ENCODE data around the gene PLD2.
"Not testable (repeated sequence)": the region's sequence is repeated elsewhere in the genome, so short reads cannot be mapped to it uniquely, and the experiment has no call there.

The PLD2 gene

DNA sequence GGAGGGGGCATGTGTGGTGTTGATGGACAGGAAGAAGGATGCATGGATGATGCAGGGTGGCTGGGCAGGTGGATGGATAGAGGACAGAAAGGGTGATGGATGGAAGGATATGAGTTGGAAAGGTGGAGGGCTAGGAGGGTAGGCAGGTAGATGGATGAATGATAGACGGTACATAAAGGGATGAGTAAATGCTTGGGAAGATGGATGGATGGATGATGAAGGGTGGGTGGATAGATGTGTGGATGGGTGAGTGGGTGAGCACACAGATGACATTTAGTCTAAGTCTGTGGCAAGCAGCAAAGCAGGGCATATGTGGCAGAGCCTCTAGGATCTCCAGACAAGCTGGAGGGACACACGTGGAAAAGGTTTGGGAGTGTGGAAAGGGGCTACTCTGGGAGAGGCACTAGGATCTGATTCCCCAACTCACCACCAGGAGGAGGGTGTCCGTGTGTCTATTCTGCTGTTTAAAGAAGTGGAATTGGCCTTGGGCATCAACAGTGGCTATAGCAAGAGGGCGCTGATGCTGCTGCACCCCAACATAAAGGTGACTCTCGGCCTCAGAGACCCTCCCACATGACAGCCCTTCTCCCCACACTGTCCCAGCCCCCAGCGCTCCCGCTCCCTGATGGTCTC lies 8.2 kb downstream of the PLD2 start:
- Mint-ChIP-seq H3K4me3 (no peak overlapping the region), H3K36me3 (ENCODE audit: low read depth) (peaks cover 28% of the 10 kb centered on the region), H3K4me1 (no peaks in the 10 kb centered on the region), H3K9me3 (no peaks in the 10 kb centered on the region), H3K27me3 (ENCODE audit: low read depth) (no peaks in the 10 kb centered on the region), H3K27ac (no peak overlapping the region)
- TF ChIP-seq, protein P1, sequence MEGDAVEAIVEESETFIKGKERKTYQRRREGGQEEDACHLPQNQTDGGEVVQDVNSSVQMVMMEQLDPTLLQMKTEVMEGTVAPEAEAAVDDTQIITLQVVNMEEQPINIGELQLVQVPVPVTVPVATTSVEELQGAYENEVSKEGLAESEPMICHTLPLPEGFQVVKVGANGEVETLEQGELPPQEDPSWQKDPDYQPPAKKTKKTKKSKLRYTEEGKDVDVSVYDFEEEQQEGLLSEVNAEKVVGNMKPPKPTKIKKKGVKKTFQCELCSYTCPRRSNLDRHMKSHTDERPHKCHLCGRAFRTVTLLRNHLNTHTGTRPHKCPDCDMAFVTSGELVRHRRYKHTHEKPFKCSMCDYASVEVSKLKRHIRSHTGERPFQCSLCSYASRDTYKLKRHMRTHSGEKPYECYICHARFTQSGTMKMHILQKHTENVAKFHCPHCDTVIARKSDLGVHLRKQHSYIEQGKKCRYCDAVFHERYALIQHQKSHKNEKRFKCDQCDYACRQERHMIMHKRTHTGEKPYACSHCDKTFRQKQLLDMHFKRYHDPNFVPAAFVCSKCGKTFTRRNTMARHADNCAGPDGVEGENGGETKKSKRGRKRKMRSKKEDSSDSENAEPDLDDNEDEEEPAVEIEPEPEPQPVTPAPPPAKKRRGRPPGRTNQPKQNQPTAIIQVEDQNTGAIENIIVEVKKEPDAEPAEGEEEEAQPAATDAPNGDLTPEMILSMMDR (IDR thresholded peaks at IDR 0.05; ENCODE audit: unreplicated experiment in 3 of 3) = peak in 2 of 3 experiments; percentile 21 to 32

- Mint-ChIP-seq H3K4me3 (no peak overlapping the region), H3K27me3 (ENCODE audit: low read depth) (no peaks in the 10 kb centered on the region), H3K9me3 (no peaks in the 10 kb centered on the region), H3K27ac (no peak overlapping the region), H3K36me3 (ENCODE audit: low read depth) (peaks cover 20% of the 10 kb centered on the region), H3K4me1 (no peaks in the 10 kb centered on the region)
- TF ChIP-seq, protein P1 (IDR thresholded peaks at IDR 0.05; ENCODE audit: unreplicated experiment in 3 of 3) = no peak
Measured at GRCh38 chr17:4816826-4817225, 9.9 kb downstream of the PLD2 start.

DNA sequence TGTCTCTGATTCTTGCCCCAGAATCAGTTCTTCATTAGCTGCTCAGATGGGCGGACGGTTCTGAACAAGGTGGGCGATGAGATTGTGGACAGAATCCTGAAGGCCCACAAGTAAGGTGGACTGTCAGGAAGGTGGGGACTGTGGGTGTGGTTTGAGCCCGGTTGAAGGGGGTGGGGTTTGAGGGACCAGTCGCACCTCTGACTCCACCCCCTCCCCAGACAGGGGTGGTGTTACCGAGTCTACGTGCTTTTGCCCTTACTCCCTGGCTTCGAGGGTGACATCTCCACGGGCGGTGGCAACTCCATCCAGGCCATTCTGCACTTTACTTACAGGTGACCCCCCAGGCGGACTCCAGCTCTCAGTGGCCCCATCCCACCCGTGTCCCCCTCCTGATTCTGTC lies 11.3 kb downstream of the PLD2 start:
- no peaks in the 10 kb centered on the region for H3K9me3 Mint-ChIP-seq
- H3K27ac Mint-ChIP-seq = no peak overlapping the region
- H3K36me3 Mint-ChIP-seq (ENCODE audit: low read depth) = peaks cover 21% of the 10 kb centered on the region
- H3K4me3 Mint-ChIP-seq = no peak overlapping the region
- H3K27me3 Mint-ChIP-seq (ENCODE audit: low read depth) = no peaks in the 10 kb centered on the region
- no peaks in the 10 kb centered on the region for H3K4me1 Mint-ChIP-seq
- TF ChIP-seq, protein P1 (IDR thresholded peaks at IDR 0.05; ENCODE audit: unreplicated experiment in 3 of 3) = no peak

- H3K4me1 Mint-ChIP-seq = no peaks in the 10 kb centered on the region
- peaks cover 12% of the 10 kb centered on the region for H3K36me3 Mint-ChIP-seq (ENCODE audit: low read depth)
- no peak overlapping the region for H3K4me3 Mint-ChIP-seq
- TF ChIP-seq, protein P1 (IDR thresholded peaks at IDR 0.05; ENCODE audit: unreplicated experiment in 3 of 3) = no peak
- H3K9me3 Mint-ChIP-seq = no peaks in the 10 kb centered on the region
- H3K27me3 Mint-ChIP-seq (ENCODE audit: low read depth) = no peaks in the 10 kb centered on the region
- no peak overlapping the region for H3K27ac Mint-ChIP-seq
Measured at GRCh38 chr17:4822835-4823234, 15.9 kb downstream of the PLD2 start.

GRCh38 chr17:4823373-4824089 lies 16.6 kb downstream of the PLD2 start:
- TF ChIP-seq, protein P1 (IDR thresholded peaks at IDR 0.05; ENCODE audit: unreplicated experiment in 3 of 3) = no peak
- no peaks in the 10 kb centered on the region for H3K9me3 Mint-ChIP-seq
- no peak overlapping the region for H3K27ac Mint-ChIP-seq
- no peaks in the 10 kb centered on the region for H3K27me3 Mint-ChIP-seq (ENCODE audit: low read depth)
- H3K36me3 Mint-ChIP-seq (ENCODE audit: low read depth) = peaks cover 12% of the 10 kb centered on the region
- H3K4me1 Mint-ChIP-seq = no peaks in the 10 kb centered on the region
- no peak overlapping the region for H3K4me3 Mint-ChIP-seq

DNA sequence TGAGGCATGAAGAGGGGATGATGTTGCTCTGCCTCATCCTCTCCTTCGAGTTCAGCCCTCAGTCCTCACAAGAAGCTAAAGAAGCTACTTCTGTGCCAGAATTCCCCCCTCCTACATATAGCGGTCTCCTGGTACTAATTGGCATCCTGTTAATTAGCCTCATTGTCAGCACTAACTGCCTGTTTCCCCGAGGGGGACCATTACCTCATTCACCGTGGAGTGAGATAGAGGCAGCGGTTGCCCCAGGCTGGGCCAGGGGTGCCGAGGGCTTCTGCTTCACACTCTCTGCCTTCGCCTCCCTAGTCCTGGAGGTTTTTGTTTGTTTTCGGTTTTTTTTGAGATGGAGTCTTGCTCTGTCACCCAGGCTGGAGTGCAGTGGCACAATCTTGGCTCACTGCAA lies 20.4 kb downstream of the PLD2 start:
- H3K4me3 Mint-ChIP-seq = no peak overlapping the region
- H3K27ac Mint-ChIP-seq = no peak overlapping the region
- no peaks in the 10 kb centered on the region for H3K27me3 Mint-ChIP-seq (ENCODE audit: low read depth)
- no peaks in the 10 kb centered on the region for H3K9me3 Mint-ChIP-seq
- no peaks in the 10 kb centered on the region for H3K4me1 Mint-ChIP-seq
- H3K36me3 Mint-ChIP-seq (ENCODE audit: low read depth) = no peaks in the 10 kb centered on the region
- TF ChIP-seq, protein P1 (IDR thresholded peaks at IDR 0.05; ENCODE audit: unreplicated experiment in 3 of 3) = no peak

GRCh38 chr17:4832829-4833177 lies 25.9 kb downstream of the PLD2 start:
- H3K9me3 Mint-ChIP-seq; H3K27me3 Mint-ChIP-seq (ENCODE audit: low read depth); H3K36me3 Mint-ChIP-seq (ENCODE audit: low read depth): not testable (repeated sequence)
- Mint-ChIP-seq H3K27ac (peak overlapping the region; percentile 90 to 94 (median 94)), H3K4me3 (peak overlapping the region; percentile 86 to 95 (median 88)), H3K4me1 (peaks cover 29% of the 10 kb centered on the region)

Data from nephron (organoid).